ENCODE data around the gene SH3GL1.

The SH3GL1 gene

DNA sequence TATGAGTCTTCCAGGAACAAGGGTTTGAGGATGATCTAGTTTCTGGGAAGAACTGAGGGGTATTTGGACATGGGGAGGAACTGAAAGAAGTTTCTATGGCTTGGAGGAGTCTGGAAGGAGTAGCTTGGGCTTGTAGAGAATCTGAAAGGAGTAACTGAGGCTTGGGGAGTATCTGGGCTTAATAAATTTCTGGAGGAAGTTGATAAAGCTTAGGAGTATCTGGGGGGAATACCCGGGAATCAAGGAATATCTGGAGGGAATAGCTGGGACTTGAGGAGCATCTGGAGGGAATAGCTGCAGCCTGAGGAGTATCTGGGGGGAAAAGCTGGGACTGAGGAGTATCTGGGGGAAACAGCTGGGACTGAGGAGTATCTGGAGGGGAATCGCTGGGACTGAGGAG is 79.9 kb downstream of the SH3GL1 start:
- in situ Hi-C loops (cut with HindIII; ENCODE audit: low sequenced_read_pairs), result no loop called here
- TF ChIP-seq CTCF (IDR thresholded peaks at IDR 0.05; ENCODE audit: low read depth, low read length), result no peak
- no peak overlapping the region for H3K4me3 ChIP-seq (ENCODE audit: low read depth, low read length)
- no peak for DNase-seq (ENCODE audit: low read depth, low spot score)

GRCh38 chr19:4319067-4319718 is 81.2 kb downstream of the SH3GL1 start:
- DNase-seq (ENCODE audit: low read depth, low spot score), result no peak
- no peak overlapping the region for H3K4me3 ChIP-seq (ENCODE audit: low read depth, low read length)
- no peak for TF ChIP-seq CTCF (IDR thresholded peaks at IDR 0.05; ENCODE audit: low read depth, low read length)
- in situ Hi-C loops (cut with HindIII; ENCODE audit: low sequenced_read_pairs), result no loop called here

DNA sequence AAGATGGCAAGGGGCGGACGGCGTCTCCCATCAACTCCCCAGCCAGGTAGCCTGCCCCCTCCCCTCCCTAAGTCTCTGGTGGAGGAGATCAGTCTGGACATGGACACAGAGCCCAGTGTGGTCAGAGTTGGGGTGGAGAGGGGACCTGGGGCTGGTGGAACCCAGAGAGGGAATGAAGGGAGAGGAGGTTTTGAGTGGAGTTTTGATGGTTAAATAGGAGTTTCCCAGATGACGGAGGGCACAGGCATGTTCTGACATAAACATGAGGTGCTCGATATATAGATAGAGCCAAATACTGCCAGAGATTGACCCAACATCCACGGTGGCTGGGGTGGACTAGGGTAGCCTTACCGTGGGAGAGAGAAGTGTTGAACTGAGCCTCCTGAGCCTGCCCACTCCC is 81.9 kb downstream of the SH3GL1 start:
- H3K4me3 ChIP-seq (ENCODE audit: low read depth, low read length), result no peak overlapping the region
- in situ Hi-C loops (cut with HindIII; ENCODE audit: low sequenced_read_pairs), result no loop called here
- no peak for DNase-seq (ENCODE audit: low read depth, low spot score)
- TF ChIP-seq CTCF (IDR thresholded peaks at IDR 0.05; ENCODE audit: low read depth, low read length), result no peak

DNA sequence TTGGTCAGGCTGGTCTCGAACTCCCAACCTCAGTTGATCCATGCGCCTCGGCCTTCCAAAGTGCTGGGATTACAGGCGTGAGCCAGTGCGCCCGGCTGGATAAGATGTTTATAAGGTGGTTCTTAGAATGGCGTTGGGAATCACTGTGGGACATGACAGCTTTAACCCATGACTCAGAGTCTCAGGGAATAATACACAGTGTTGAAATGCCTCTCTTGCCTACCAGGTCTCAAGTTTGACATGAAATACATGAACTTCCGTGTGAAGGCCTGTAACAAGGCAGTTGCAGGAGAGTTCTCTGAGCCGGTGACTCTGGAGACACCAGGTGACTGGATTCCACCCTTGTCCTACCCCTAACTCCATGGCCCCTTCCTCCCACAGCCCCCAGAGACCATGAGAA is 83.4 kb downstream of the SH3GL1 start:
- TF ChIP-seq CTCF (IDR thresholded peaks at IDR 0.05; ENCODE audit: low read depth, low read length), result no peak
- in situ Hi-C loops (cut with HindIII; ENCODE audit: low sequenced_read_pairs), result no loop called here
- DNase-seq (ENCODE audit: low read depth, low spot score), result no peak
- no peak overlapping the region for H3K4me3 ChIP-seq (ENCODE audit: low read depth, low read length)

GRCh38 chr19:4313847-4314490 is 86.4 kb downstream of the SH3GL1 start:
- in situ Hi-C loops (cut with HindIII; ENCODE audit: low sequenced_read_pairs), result no loop called here
- no peak overlapping the region for H3K4me3 ChIP-seq (ENCODE audit: low read depth, low read length)
- no peak for TF ChIP-seq CTCF (IDR thresholded peaks at IDR 0.05; ENCODE audit: low read depth, low read length)
- DNase-seq (ENCODE audit: low read depth, low spot score), result no peak

Data from astrocyte of the spinal cord (primary cell).